Smooth muscle cell of the brain vasculature (primary cell): ENCODE measurements around the gene AP2S1.
"Not testable (repeated sequence)": the region's sequence is repeated elsewhere in the genome, so short reads cannot be mapped to it uniquely, and the experiment has no call there.

Experiments
- DNase-seq: peaks from one replicate; pipeline ENCODE4 v3.0.0-alpha.2; 2012; ENCODE audit warnings: low read depth, low spot score

The AP2S1 gene

DNA sequence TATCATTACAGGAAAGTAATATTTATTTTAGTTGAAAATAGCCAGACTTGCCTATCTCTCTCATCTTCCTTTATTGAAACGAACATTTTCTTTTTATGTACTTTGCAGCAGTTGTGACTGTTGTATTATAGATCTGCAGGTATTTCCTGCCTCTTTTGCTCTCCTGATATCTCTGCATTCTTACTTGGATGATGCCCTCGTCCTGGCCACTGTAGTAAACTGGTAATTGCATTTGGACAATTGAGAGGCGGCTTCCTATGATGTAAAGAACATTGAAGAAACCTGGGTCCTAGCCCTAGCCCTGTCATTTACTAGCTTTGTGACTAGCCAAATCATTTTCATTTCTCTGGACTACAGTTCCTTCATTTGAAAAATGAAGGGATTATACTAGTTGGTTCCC is 16.5 kb upstream of the AP2S1 start:
- no peak for DNase-seq

DNA sequence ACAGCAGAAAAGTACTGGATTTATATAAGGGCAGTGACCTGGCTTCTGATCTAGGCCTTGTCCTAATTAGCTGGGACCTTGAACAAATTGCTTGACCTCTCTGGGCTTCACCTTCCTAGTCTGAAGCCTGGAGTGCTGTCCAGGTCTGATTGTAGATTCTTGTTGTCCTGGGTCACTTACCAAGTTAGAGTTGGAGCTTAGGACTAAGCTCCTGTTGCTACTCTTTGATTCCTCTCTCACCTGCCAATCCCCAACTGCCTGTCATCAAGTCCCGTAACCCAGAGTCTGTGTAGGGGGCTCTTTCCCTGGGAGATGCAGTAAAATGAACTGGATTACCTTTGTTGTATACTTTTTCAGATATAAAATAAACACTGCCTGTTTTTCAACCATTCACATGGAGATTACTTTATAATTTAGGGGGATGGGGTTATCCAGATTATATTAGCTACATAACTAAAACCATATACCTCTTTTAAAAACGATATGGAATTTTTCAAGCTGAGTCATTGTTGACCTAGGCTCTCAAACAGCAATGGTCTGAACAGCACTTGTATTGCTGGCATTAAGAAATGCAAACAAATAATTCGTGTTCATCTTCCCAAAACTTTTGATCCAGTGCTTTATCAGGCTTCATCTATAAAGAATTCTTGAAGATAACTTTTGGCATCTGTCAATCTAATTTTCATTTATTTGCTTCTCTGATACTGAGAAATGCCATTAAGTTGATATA is 15.9 kb upstream of the AP2S1 start:
- DNase-seq: no peak

DNA sequence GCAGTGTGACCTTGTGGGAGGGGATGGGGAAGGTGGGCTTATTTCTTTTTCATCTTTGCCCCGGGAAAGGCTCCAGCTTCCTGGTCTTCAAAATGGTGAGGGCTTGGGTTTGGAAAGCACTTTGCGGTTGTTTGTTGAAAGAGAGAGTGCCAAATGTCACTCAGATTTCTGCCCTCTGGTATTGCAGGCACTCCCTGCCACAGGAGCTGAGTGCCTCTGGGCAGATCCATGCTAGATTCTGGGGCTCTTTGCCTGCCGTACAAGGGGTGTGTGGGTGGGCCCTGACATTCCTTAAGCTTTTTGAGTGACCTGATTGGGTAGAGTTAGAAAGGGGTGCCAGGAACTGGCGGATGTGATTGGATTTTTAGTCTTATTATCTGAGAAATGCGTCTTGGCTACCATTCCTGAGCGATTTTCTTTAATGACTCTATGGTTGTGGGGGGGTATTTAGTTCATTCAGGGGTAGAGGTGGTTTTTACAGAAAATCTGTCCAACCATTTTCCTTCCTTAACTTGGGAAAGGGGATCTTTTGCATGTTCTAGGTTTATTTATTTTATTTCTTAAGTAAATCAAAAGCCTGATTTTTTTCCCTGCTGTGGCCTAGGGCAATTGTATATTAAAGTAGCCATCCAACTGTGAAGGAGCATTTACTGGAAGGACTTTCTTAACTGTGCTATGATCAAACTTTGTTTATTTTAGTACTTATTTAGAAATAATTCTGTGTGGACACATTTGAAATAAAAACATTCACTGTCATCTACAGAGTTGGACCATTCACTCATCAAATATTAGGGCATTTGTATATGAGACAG is 13.4 kb upstream of the AP2S1 start:
- DNase-seq: no peak

DNA sequence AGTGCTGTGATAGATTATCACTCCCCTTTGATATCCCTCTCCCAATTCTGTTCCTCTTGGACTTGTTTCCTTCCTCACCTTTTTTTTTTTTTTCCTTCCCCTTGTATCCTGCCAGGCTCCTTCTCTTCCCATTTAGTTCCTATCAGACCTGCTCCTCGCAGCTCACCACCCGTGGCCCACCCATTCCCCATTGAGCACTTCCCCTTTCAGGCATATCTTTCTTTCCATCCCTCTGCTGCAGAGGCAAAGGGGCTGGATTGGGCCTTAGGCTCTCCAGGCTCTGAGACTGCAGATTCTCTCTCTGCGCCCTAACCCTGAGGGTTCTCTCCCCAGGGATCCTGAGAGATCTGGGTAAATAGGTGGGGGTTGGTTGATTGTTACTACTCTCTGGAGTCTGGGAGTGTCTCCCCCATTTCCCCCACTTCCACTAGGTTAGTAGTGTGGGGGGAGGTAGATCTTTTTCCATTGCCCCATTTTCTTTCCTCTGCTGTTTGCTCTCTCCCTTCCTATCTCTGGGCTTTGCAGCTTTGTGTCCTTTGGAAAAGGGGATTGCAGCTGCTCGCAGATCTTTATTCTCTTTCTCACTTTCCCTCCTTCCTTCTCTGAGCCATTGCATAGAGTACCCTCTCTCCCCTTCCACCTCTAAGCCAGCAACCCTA is 12.5 kb upstream of the AP2S1 start:
- no peak for DNase-seq

- DNase-seq: no peak
Measured at GRCh38 chr19:46862503-46862834, 11.8 kb upstream of the AP2S1 start.

DNA sequence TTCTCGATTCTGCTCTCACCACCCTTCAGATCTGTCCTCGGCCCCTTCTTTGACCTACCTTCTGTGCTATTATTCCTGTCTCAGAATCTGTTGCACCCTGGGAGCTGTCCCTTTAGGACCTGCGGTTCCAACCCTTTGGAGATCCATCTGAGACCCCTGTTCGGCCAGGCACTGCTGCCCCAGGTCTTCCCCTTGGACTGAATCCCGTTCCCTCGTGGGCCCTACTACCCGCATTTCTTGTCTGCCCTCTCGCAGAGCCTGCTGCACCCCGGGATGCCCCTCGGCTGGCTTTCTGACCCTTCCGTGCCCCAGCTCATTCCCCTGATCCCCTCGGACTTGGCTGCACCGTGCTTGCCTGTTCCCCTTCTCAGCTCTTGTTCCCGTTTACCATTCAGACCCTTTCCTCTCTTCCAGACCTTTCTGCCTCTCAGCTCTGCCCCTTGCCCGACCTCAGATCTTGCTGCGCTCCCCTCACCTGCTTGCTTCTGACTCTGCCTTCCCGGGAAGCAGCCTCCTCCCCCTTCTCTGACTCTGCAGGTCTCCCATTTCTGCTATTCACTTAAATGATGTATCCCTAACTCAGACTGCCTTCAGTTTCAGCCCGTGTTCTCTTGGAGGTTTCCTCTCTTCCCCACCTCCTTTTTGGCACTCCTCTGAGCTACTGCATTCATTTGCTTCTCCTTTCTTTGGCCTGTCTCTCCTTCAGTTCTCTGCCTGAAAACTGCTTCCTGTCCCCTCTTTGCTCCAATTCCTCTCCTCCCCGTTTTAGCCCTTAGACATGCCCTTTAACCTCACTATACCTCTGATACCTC is 11.3 kb upstream of the AP2S1 start:
- no peak for DNase-seq

DNA sequence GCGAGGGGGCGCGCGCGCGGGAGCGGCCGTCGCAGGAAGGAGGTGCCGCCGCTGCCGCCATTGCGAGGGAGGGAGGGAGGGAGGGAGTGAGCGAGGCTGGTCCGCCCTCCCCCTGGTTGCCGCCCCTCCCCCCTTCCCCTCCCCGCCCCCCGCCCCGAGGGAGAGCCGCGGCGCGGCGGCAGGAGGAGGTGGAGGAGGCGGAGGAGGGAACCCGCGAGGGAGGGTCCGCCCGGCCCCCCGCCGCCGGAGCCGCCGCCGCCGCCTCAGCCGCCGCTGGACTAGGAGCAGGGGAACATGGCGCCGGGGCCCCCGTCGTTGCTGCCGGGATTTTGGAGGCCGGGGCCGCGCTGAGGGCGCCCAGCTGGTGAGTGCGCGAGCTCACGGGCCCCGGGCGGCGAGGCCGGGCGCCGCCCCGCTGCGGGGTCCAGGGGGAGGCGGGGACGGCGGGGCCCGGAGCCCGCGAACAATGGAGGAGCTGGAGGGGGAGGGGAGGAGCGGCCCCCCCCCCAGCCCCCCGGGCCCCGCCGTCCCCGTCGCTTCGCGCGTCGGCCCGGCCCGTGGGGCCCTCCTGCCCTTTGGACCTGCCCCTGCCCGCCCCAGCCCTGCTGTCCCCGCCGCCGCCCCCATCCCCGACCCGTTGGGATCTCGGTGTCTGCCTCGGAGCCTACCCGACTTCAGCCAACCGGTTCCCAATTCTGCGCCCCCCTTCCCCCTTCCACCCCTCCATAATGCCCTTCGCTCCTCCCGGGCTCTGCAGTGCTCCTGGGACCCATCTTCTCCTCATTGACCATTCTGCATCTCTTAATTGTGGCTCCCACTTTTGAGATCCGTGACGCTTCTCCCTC is 10.4 kb upstream of the AP2S1 start, which contains the start of gene ARHGAP35:
ARHGAP35 (plus strand) TSS at position 152 of the 845 bp plus-strand sequence. CDS start 57,679 bp downstream, outside the sequence.
- DNase-seq: no peak

- peak; percentile 96 for DNase-seq
Measured at GRCh38 chr19:46860125-46860845, 9.6 kb upstream of the AP2S1 start.

- DNase-seq: no peak
Measured at GRCh38 chr19:46859637-46860124, 9.0 kb upstream of the AP2S1 start.

- DNase-seq: peak; percentile 80
Measured at GRCh38 chr19:46856062-46857022, 5.7 kb upstream of the AP2S1 start.

DNA sequence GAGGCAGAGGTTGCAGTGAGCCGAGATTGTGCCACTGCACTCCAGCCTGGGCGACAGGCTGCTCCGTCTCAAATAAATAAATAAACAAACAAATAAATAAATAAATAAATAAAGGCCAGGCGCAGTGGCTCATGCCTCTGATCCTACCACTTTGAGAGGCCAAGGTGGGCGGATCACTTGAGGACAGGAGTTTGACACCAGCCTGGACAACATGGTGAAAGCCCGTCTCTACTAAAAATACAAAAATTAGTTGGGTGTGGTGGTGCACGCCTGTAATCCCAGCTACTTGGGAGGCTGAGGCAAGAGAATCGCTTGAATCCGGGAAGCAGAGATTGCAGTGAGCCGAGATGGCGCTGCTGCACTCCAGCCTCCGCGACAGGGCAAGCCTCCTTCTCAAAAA is 4.1 kb upstream of the AP2S1 start:
- not testable (repeated sequence) for DNase-seq

- no peak for DNase-seq
Measured at GRCh38 chr19:46852830-46853229, 2.2 kb upstream of the AP2S1 start.

GRCh38 chr19:46849610-46850009 is 1.0 kb downstream of the AP2S1 start:
- no peak for DNase-seq

- no peak for DNase-seq
Measured at GRCh38 chr19:46848389-46848788, 2.3 kb downstream of the AP2S1 start.

GRCh38 chr19:46847528-46847927 is 3.1 kb downstream of the AP2S1 start:
- DNase-seq: no peak

DNA sequence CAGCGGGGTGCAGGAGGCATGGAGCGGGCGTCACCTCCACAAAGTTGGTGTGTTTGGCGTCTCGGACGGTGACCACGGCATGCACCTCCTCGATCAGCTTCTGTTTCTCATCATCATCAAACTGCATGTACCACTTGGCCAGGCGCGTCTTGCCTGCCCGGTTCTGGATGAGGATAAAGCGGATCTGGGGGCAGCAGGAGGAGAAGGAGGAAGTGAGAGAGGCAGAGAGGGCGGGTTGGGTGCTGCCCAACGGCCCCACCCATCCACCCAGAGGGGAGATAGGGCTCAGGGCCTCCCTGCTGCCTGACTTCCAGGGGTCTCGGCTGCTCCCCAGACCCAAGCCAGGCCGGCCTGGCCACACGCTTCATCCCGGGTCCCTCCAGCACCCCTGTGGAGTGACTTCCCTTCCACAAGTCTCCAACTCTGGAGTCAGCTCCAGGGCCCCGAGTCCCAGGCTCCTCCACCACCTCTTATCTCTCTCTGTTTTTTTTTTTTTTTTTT is 4.6 kb downstream of the AP2S1 start:
- DNase-seq: no peak

DNA sequence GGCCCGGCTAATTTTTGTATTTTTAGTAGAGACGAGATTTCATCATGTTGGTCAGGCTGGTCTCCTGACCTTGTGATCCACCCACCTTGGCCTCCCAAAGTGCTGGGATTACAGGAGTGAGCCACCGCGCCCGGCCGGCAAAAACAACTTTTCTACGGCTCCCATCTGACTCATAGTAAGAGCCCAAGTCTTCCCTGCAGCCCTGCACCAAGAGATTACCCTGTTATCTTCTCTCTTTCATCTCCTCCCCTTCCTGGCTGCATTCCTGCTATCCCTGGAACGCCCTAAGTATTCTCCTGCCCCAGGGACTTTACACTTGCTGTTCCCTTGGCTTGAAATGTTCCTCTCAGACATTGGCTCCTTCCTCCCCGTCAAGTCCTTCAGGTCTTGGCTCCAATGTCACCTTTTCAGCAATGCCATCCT is 6.6 kb downstream of the AP2S1 start:
- DNase-seq: no peak

DNA sequence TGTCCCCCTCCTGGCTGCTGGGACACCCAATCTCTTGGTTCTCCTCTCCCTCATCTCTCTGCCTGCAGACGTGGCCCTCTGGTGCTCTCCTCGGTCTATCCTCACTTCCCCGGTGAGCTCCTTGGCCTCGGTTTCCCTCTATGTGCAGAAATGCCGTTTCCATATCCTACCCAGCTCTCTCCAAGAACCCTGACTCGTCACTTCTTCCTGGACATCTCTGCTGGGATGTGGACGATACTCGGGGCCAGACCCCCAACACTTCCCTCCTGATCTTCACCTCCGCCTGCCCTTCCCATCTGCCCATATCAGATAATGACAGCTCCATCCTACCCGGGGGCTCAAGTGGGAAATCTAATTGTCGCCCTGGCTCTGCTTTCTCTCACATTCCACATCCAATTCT is 7.9 kb downstream of the AP2S1 start:
- no peak for DNase-seq
